ENCODE measurements around the gene RNGTT.

The RNGTT gene

DNA sequence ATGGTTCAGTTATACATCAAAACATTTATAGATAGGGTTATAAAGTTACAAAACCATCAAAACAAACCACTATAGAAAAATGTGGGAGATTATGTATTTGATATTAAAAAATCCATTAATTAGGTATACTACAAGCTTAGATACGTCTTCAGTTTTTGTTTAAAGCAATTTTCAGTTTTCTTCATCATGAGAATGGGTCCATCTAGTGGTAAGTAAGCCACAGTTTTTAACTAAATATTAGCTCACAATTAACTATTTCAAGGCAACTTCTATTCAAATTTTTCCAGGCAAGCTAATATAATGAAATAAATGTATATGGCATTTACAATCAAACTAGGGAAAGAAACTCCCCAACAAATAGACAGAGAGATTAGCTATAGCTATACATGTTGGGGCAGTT lies 44.4 kb downstream of the RNGTT start:
- TF ChIP-seq, protein P1, sequence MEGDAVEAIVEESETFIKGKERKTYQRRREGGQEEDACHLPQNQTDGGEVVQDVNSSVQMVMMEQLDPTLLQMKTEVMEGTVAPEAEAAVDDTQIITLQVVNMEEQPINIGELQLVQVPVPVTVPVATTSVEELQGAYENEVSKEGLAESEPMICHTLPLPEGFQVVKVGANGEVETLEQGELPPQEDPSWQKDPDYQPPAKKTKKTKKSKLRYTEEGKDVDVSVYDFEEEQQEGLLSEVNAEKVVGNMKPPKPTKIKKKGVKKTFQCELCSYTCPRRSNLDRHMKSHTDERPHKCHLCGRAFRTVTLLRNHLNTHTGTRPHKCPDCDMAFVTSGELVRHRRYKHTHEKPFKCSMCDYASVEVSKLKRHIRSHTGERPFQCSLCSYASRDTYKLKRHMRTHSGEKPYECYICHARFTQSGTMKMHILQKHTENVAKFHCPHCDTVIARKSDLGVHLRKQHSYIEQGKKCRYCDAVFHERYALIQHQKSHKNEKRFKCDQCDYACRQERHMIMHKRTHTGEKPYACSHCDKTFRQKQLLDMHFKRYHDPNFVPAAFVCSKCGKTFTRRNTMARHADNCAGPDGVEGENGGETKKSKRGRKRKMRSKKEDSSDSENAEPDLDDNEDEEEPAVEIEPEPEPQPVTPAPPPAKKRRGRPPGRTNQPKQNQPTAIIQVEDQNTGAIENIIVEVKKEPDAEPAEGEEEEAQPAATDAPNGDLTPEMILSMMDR (IDR thresholded peaks at IDR 0.05; ENCODE audit: extremely low read depth, missing control alignments) = no peak
- DNase-seq (ENCODE audit: low spot score) = no peak

DNA sequence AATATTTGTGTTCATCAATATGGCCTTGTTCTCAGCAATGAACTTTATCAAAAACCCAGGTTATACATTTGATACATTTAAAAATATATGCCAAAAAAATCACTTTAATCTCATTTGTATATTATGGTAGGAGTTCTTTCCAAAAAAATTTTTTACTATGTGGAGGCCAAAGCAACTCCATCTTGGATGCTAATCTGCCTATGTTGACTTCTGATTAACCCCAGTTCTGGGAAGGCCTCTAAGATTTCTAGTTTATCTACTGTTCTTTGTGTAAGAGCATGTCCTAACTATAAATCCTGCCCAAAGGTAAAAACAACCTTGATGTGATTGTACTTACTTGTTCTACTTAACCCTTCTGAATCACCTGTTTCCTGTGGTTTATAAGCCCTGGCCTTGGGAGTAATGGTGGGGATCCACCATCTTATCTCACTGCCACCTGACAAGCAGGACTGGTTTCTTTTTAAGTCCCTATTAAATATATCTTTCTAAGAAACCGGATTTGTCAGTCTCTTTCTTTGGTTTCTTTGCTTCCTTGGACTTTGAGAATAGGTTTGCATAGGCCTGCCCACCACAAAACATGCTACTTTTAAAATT lies 46.7 kb downstream of the RNGTT start:
- DNase-seq (ENCODE audit: low spot score) = peak; percentile 4
- TF ChIP-seq, protein P1 (IDR thresholded peaks at IDR 0.05; ENCODE audit: extremely low read depth, missing control alignments) = no peak

DNA sequence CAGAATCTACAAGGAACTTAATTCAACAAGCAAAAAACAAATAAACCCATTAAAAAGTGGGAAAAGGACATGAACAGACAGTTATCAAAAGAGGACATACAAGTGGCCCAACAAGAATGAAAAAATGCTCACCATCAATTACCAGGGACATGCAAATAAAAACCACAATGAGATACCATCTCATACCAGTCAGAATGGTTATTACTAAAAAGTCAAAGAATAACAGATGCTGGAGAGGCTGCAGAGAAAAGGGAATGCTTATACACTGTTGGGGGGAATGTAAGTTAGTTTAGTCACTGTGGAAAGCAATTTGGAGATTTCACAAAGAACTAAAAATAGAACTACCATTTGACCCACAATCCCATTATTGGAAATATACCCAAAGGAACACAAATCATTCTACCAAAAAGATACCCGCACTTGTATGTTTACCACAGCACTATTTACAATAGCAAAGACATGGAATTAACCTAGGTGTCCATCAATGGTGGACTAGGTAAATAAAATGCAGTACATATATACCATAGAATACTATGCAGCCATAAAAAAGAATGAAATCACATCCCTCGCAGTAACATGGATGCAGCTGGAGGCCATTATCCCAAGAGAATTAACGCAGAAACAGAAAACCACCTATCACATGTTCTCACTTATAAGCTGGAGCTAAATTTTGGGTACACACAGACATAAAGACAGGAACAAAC lies 48.4 kb downstream of the RNGTT start:
- DNase-seq (ENCODE audit: low spot score) = no peak
- TF ChIP-seq, protein P1 (IDR thresholded peaks at IDR 0.05; ENCODE audit: extremely low read depth, missing control alignments) = no peak

DNA sequence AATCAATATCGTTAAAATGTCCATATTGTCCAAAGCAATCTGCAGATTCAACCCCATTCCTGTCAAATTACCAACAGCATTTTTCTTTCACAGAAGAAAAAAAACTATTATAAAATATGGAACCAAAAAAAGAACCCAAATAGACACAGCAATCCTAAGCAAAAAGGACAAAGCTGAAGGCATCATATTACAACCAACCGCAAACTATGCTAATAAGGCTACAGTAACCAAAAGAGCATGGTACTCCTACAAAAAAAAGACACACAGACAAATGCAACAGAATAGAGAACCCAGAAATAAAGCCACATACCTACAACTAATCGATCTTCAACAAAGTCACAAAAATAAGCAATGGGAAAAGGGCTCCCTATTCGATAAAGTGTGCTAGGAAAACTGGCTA lies 49.2 kb downstream of the RNGTT start:
- TF ChIP-seq, protein P1 (IDR thresholded peaks at IDR 0.05; ENCODE audit: extremely low read depth, missing control alignments) = no peak
- DNase-seq (ENCODE audit: low spot score) = no peak

DNA sequence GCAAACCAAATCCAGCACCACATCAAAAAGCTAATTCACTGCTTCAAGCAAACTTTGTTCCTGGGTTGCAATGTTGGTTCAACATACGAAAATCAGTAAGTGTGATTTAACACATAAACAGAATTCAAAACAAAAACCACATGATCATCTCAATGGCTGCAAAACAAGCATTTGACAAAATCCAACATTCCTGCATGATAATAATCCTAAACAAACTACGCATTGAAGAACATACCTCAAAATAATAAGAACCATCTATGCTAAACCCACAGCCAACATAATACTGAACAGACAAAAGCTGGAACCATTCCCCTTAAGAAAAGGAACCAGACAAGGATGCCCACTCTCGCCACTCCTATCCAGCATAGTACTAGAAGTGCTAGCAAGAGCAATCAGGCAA lies 49.9 kb downstream of the RNGTT start:
- no peak for DNase-seq (ENCODE audit: low spot score)
- TF ChIP-seq, protein P1 (IDR thresholded peaks at IDR 0.05; ENCODE audit: extremely low read depth, missing control alignments) = no peak

DNA sequence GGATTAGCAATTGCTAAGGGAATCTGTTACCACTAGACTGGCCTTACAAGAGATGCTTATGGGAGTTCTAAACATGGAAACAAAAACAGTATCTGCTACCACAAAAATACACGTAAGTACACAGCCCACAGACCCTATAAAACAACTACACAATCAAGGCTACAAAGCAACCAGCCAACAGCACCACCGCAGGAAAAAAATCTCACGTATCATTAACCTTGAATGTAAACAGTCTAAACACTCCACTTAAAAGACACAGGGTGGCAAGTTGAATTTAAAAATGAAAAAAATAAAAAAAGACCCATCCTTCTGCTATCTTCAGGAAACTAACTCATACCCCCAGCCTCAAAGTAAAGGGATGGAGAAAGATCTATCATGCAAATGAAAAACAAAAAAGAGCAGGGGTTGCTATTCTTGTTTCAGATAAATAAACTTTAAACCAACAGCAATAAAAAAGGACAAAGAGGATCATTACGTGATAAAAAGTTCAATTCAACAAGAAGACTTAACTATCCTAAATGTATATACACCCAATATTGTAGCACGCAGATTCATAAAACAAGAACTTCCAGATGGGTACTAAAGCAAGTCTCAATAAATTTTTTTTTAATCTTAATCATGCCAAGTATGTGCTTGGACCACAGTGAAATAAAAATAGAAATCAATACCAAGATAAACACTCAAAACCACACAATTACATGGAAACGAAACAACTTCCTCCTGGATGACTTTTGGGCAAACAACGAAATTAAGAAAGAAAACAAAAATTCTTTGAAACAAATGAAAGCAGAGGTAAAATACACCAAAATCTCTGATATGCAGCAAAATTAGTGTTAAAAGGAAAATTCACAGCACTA lies 52.3 kb downstream of the RNGTT start:
- no peak for DNase-seq (ENCODE audit: low spot score)
- TF ChIP-seq, protein P1 (IDR thresholded peaks at IDR 0.05; ENCODE audit: extremely low read depth, missing control alignments) = no peak

Data from GM20000 (cell line).